K562 (cell line): ENCODE measurements around the gene IMPA2. TPM values are rescaled to one million over a fixed set of nuclear protein-coding genes. Genes with fewer than 3 reads are reported as not detected.
A peak's percentile ranks its signal among the peaks of the same experiment; 100 is the strongest.

ENCODE experiments used
- ATAC-seq: fragments of 200-7000 bp; cut with Tn5 transposase; 3 replicates; pipeline ENCODE4 v1.9.1; 2020; ENCODE audit warnings: moderate library complexity
- BruUV-seq: library from RNA; stranded (reverse); fragments of 400-500 nt; replicated peaks from 2 replicates; lab custom pipeline; 2021; lab: Mats Ljungman, UMichigan
- CTCF ChIA-PET: fragments of 300-600 bp; formaldehyde crosslinking; extraction: SDS; loops from one replicate; lab custom pipeline; 2021; ENCODE audit warnings: low intra/inter-chr PET ratio; lab: Yijun Ruan, JAX
- POLR2A ChIA-PET: fragments of 300-600, 350-650 bp; sonication (Branson Sonifier 250); formaldehyde crosslinking; extraction: SDS; loops from one replicate; lab custom pipeline; 2021; ENCODE audit warnings: antibody characterized with exemption, inconsistent platforms; lab: Yijun Ruan, JAX
- DNase-seq, 4 experiments: peaks; one replicate each; pipeline versions ENCODE4 v3.0.0 to v3.0.0-alpha.2; 2011 to 2018; ENCODE audit warnings: low spot score in 3 of 4, mixed read lengths in 3 of 4; ENCODE audit errors: extremely low read depth in 1 of 4
- FAIRE-seq: peaks from 2 replicates; lab custom pipeline; 2011; peaks lifted over from hg19 to GRCh38; lab: Jason Lieb, UNC
- H2AFZ ChIP-seq: 2 replicates; pipeline ENCODE4 v1.6.0; 2011; ENCODE audit warnings: low read depth, low read length, control low read depth, inconsistent platforms
- H3K27ac ChIP-seq: fragments of 200-600 bp; 3 replicates; pipeline ENCODE4 v1.8.0; 2011; ENCODE audit warnings: low read depth, mild to moderate bottlenecking, control low read depth, inconsistent platforms, low read length, moderate library complexity, mixed read lengths; ENCODE audit errors: extremely low read depth
- H3K27me3 ChIP-seq, 2 experiments: fragments of 300-600 bp in 1 of 2; 2 replicates in 1 of 2; 3 replicates in 1 of 2; pipeline versions ENCODE4 v1.6.0 to v1.8.0; 2011; ENCODE audit warnings: inconsistent platforms in 2 of 2, low read length in 2 of 2, mild to moderate bottlenecking in 1 of 2, mixed read lengths in 1 of 2, moderate library complexity in 1 of 2; ENCODE audit not compliant: control insufficient read depth in 2 of 2, insufficient read depth in 2 of 2
- H3K36me3 ChIP-seq: fragments of 300-600 bp; 3 replicates; pipeline ENCODE4 v1.8.0; 2011; ENCODE audit warnings: mild to moderate bottlenecking, low read length, inconsistent platforms; ENCODE audit not compliant: control insufficient read depth, insufficient read depth
- H3K4me1 ChIP-seq, 2 experiments: fragments of 200-600 bp in 1 of 2; replicated peaks in 1 of 2; 2 replicates in 1 of 2; 3 replicates in 1 of 2; pipeline versions ENCODE4 v1.5.1 to v1.8.0; 2011; ENCODE audit warnings: inconsistent platforms in 2 of 2, low read length in 2 of 2, mild to moderate bottlenecking in 1 of 2, mixed read lengths in 1 of 2, moderate library complexity in 1 of 2; ENCODE audit not compliant: control insufficient read depth in 2 of 2, insufficient read depth in 2 of 2
- H3K4me2 ChIP-seq: 2 replicates; pipeline ENCODE4 v1.6.1; 2011; ENCODE audit warnings: low read length, control low read depth, inconsistent platforms, mixed read lengths; ENCODE audit not compliant: insufficient read depth
- H3K4me3 ChIP-seq: fragments of 200-600 bp; sonication (generic), shearing (Covaris generic); 2 replicates; pipeline ENCODE4 v1.5.1; 2016; ENCODE audit warnings: control low read depth, inconsistent platforms
- H3K79me2 ChIP-seq: fragments of 200-600 bp; 3 replicates; pipeline ENCODE4 v1.8.0; 2011; ENCODE audit warnings: low read length, inconsistent platforms; ENCODE audit not compliant: control insufficient read depth, insufficient read depth
- H3K9ac ChIP-seq, 2 experiments: 2 replicates each; pipeline versions ENCODE4 v1.6.0 to v1.6.1; 2011; ENCODE audit warnings: low read depth in 2 of 2, low read length in 2 of 2, control low read depth in 1 of 2, inconsistent platforms in 1 of 2, mild to moderate bottlenecking in 1 of 2, mixed read lengths in 1 of 2; ENCODE audit not compliant: insufficient read depth in 1 of 2
- H3K9me1 ChIP-seq: one replicate; pipeline ENCODE4 v1.6.0; 2011; ENCODE audit warnings: inconsistent platforms, mild to moderate bottlenecking, low read length, moderate library complexity; ENCODE audit not compliant: control insufficient read depth, insufficient read depth
- H3K9me3 ChIP-seq: replicated peaks from 2 replicates; pipeline ENCODE4 v1.5.1; 2011; ENCODE audit warnings: low read depth, low read length, inconsistent platforms; ENCODE audit not compliant: control insufficient read depth, insufficient read depth
- H4K20me1 ChIP-seq: replicated peaks from 2 replicates; pipeline ENCODE4 v1.6.1; 2011; ENCODE audit warnings: low read length, inconsistent platforms, mixed read lengths; ENCODE audit not compliant: control insufficient read depth, insufficient read depth
- BRF1 ChIP-seq: IDR thresholded peaks from 3 replicates; pipeline ENCODE4 v1.6.1; 2011; ENCODE audit warnings: borderline replicate concordance, mild to moderate bottlenecking; ENCODE audit not compliant: insufficient read length; ENCODE audit errors: extremely low read depth
- HOMEZ ChIP-seq: fragments of 250-450 bp; sonication (Bioruptor Pico); IDR thresholded peaks from 2 replicates; pipeline ENCODE4 v1.4.0; 2020; ENCODE audit warnings: mild to moderate bottlenecking, moderate library complexity
- TRIM24 ChIP-seq, 2 experiments: fragments of 450-650 bp; IDR thresholded peaks; 2 replicates each; pipeline ENCODE4 v1.6.1; 2016
- ZNF695 ChIP-seq: fragments of 450-650 bp; formaldehyde crosslinking; IDR thresholded peaks from 2 replicates; pipeline ENCODE4 v1.4.0; 2020; ENCODE audit warnings: mild to moderate bottlenecking, moderate library complexity
- ZNF780A ChIP-seq: fragments of 250-450 bp; sonication (Bioruptor Pico); IDR thresholded peaks from 2 replicates; pipeline ENCODE4 v1.5.0; 2021; ENCODE audit warnings: mild to moderate bottlenecking
- WGBS: fragments of 100-300 bp; shearing (Covaris generic); methylation state at CpG from one replicate; pipeline ENCODE4 v1.1.6; 2016; ENCODE audit warnings: low coverage, mixed read lengths; ENCODE audit not compliant: insufficient coverage; ENCODE audit errors: missing lambda C conversion rate; 5-methylcytosine and 5-hydroxymethylcytosine counted together
- in situ Hi-C: fragments of 300-500 bp; cut with MboI; formaldehyde crosslinking; loops from 4 replicates; pipeline ENCODE4 v1.15.0; 2018; ENCODE audit warnings: inconsistent platforms, mixed read lengths
- intact Hi-C: fragments of 100-400 bp; cut with micrococcal nuclease; formaldehyde crosslinking; loops from 2 replicates; pipeline ENCODE4 v1.14.2; 2022
- polyA plus RNA-seq, 8 experiments: library from polyadenylated mRNA; depleted of rRNA in 4 of 8; stranded (reverse) in 5 of 8; unstranded in 3 of 8; fragments of >200 nt; fragmentation: Nextera tagmentation in 2 of 8; fragmentation: Illumina TruSeq in 1 of 8; extraction: Ambion mirVana in 2 of 8; extraction: Trizol in 1 of 8; gene quantifications; 2 replicates each; pipeline versions ENCODE4 v1.2.1 to v1.2.3, GENCODE V29; 2011 to 2014; ENCODE audit warnings: inconsistent platforms in 1 of 8, missing spikeins in 1 of 8
- total RNA-seq, 7 experiments: library from RNA; depleted of rRNA in 6 of 7; stranded (reverse); fragments of >200 nt in 6 of 7; fragmentation: Illumina TruSeq in 2 of 7; extraction: Trizol in 2 of 7; gene quantifications; 2 replicates each; pipeline versions ENCODE4 v1.2.1 to v1.2.3, GENCODE V29; 2011 to 2021; ENCODE audit warnings: low replicate concordance in 1 of 7
- TF ChIP-seq, protein P1 (sequence below): fragments of 450-650 bp; IDR thresholded peaks from 2 replicates; pipeline ENCODE4 v1.6.1; 2018; ENCODE audit not compliant: partially characterized antibody

The IMPA2 gene
- total and polyA plus RNA-seq, 9 of the 15 experiments (the other 6 are each of a cell fraction or from before 2014, with no cell fraction given) = 0.62 to 11.3 (median 5.7) TPM

DNA sequence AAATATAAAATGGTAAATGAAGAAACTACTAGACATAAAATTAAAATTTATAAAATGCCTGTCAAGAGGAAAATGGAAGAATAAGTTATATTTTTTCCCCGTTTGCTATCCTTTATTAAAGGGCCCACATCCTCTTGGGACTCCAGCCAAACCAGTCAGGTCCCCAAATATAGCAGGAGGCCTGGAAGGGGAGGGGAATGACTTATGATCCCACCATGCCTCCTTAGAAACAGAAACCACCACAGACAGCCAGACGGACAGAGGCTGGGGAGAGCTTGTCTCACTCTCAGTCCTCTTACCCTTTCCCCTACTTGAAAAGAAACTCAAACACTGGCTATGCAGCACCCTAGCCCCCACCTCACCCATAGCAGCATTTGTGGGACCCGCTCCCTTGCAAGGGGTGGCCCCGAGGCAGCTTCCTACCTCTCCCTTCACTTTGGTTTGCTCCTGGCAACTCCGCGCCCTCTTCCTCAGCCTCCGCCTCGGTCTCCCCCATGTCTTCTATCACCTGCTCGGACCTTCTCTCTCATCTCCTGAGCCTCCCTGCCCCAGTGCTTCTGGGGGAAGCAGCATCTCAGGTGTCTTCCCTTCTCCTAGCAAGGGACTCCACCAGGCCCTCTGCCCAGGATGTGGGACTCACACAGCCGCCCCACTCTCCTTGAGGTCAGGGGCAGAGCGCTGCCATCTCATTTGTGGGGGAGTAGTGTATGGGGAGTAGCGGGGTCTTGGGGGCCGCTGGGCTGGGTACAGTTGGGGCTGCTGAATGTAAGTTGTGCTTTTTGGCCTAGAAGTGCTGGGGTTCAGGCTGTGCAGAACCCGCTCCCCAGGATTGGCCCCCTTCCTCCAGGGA lies 75.0 kb downstream of the IMPA2 start:
- WGBS = under 1% methylated on average over 13 of the region's 14 CpGs

More for the DNA sequence above, 75.0 kb downstream of the IMPA2 start:
- no peak overlapping the region for H3K4me3 ChIP-seq
- peaks cover 11 to 39% of the 10 kb centered on the region in 2 experiments; a peak in 4 of 5 replicates for H3K27me3 ChIP-seq
- ChIA-PET CTCF (no interaction called here), POLR2A (interaction anchor here (0.5 kb wide), 1 partner anchor 356 kb away, joined by 3 read pairs; no protein-coding TSS in a partner anchor)
- DNase-seq (no peak), ATAC-seq (peak; percentile 18), FAIRE-seq (no peak)
- TF ChIP-seq HOMEZ (CRISPR knock-in tag) = no peak
- TF ChIP-seq TRIM24 (IDR thresholded peaks at IDR 0.05) = no peak
- TF ChIP-seq ZNF780A (CRISPR knock-in tag) = no peak
- TF ChIP-seq BRF1 = no peak
- TF ChIP-seq ZNF695 = no peak
- TF ChIP-seq, protein P1, sequence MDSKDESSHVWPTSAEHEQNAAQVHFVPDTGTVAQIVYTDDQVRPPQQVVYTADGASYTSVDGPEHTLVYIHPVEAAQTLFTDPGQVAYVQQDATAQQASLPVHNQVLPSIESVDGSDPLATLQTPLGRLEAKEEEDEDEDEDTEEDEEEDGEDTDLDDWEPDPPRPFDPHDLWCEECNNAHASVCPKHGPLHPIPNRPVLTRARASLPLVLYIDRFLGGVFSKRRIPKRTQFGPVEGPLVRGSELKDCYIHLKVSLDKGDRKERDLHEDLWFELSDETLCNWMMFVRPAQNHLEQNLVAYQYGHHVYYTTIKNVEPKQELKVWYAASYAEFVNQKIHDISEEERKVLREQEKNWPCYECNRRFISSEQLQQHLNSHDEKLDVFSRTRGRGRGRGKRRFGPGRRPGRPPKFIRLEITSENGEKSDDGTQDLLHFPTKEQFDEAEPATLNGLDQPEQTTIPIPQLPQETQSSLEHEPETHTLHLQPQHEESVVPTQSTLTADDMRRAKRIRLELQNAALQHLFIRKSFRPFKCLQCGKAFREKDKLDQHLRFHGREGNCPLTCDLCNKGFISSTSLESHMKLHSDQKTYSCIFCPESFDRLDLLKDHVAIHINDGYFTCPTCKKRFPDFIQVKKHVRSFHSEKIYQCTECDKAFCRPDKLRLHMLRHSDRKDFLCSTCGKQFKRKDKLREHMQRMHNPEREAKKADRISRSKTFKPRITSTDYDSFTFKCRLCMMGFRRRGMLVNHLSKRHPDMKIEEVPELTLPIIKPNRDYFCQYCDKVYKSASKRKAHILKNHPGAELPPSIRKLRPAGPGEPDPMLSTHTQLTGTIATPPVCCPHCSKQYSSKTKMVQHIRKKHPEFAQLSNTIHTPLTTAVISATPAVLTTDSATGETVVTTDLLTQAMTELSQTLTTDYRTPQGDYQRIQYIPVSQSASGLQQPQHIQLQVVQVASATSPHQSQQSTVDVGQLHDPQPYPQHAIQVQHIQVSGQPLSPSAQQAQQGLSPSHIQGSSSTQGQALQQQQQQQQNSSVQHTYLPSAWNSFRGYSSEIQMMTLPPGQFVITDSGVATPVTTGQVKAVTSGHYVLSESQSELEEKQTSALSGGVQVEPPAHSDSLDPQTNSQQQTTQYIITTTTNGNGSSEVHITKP = peak; percentile 15
- in situ Hi-C loops = no loop called here
- no peak overlapping the region for H2AFZ ChIP-seq
- no peaks in the 10 kb centered on the region; the same call in 1 of the 2 replicates for H4K20me1 ChIP-seq
- peaks cover 0 to 15% of the 10 kb centered on the region in 2 experiments; a peak in 2 of 5 replicates for H3K4me1 ChIP-seq
- no peaks in the 10 kb centered on the region for H3K36me3 ChIP-seq
- no peak overlapping the region for H3K9ac ChIP-seq
- no peak overlapping the region for H3K4me2 ChIP-seq
- no peaks in the 10 kb centered on the region for H3K79me2 ChIP-seq
- no peaks in the 10 kb centered on the region for H3K9me3 ChIP-seq
- no TSS peak for BruUV-seq
- intact Hi-C loops = no loop called here
- no peaks in the 10 kb centered on the region for H3K9me1 ChIP-seq
- no peak overlapping the region for H3K27ac ChIP-seq
